H1 (cell line): ENCODE data around the gene PDCD6IP. TPM values are rescaled to one million over a fixed set of nuclear protein-coding genes. Genes with fewer than 3 reads are reported as not detected.

Experiments used
- CTCF ChIA-PET: fragments of 300-600 bp; sonication (Branson Sonifier 250); formaldehyde crosslinking; loops from one replicate; lab custom pipeline; 2021; ENCODE audit not compliant: partially characterized antibody; lab: Charles Lee
- POLR2A ChIA-PET: fragments of 300-600 bp; sonication (Branson Sonifier 250); formaldehyde crosslinking; loops from one replicate; lab custom pipeline; 2021; ENCODE audit warnings: inconsistent platforms; ENCODE audit not compliant: partially characterized antibody; lab: Charles Lee
- DNase-seq, 2 experiments: peaks; one replicate each; pipeline versions ENCODE4 v3.0.0 to v3.0.0-alpha.2; 2010 to 2022; ENCODE audit warnings: low spot score in 2 of 2, low read depth in 1 of 2, mixed read lengths in 1 of 2
- FAIRE-seq: peaks from 2 replicates; lab custom pipeline; 2011; peaks lifted over from hg19 to GRCh38; lab: Jason Lieb, UNC
- H2AFZ ChIP-seq: 2 replicates; pipeline ENCODE4 v1.8.1; 2012; ENCODE audit warnings: low read length, inconsistent platforms
- H2AK5ac ChIP-seq: 2 replicates; pipeline ENCODE4 v1.6.1; 2013; ENCODE audit warnings: low read depth, low read length
- H2BK120ac ChIP-seq: replicated peaks from 2 replicates; pipeline ENCODE3; 2013; ENCODE audit warnings: low read depth, low read length, inconsistent platforms
- H2BK12ac ChIP-seq: 2 replicates; pipeline ENCODE4 v1.6.1; 2013; ENCODE audit warnings: low read depth, low read length
- H2BK15ac ChIP-seq: 2 replicates; pipeline ENCODE4 v1.6.1; 2013; ENCODE audit warnings: low read length
- H2BK20ac ChIP-seq: 2 replicates; pipeline ENCODE4 v1.6.1; 2013; ENCODE audit warnings: low read length
- H2BK5ac ChIP-seq: 2 replicates; pipeline ENCODE4 v1.6.1; 2013; ENCODE audit warnings: low read depth, low read length
- H3K14ac ChIP-seq: 2 replicates; pipeline ENCODE4 v1.6.1; 2013; ENCODE audit warnings: inconsistent platforms; ENCODE audit not compliant: insufficient read length
- H3K18ac ChIP-seq: 2 replicates; pipeline ENCODE4 v1.6.1; 2013; ENCODE audit warnings: low read length; ENCODE audit errors: extremely low read depth
- H3K23ac ChIP-seq: 2 replicates; pipeline ENCODE4 v1.6.1; 2013; ENCODE audit warnings: inconsistent platforms; ENCODE audit not compliant: insufficient read length
- H3K23me2 ChIP-seq: 2 replicates; pipeline ENCODE4 v1.6.1; 2013; ENCODE audit warnings: low read depth, low read length
- H3K27ac ChIP-seq: 2 replicates; pipeline ENCODE4 v1.6.1; 2011; ENCODE audit warnings: low read depth, low read length, inconsistent platforms
- H3K27me3 ChIP-seq, 4 experiments: replicated peaks in 1 of 4; 1 replicate in 1 of 4; 2 replicates in 3 of 4; pipeline versions ENCODE4 v1.6.1 to v1.8.1; 2011 to 2013; ENCODE audit warnings: low read length in 3 of 4, mild to moderate bottlenecking in 3 of 4, inconsistent platforms in 2 of 4, mixed read lengths in 2 of 4, moderate library complexity in 1 of 4; ENCODE audit not compliant: control insufficient read depth in 3 of 4, insufficient read depth in 3 of 4; ENCODE audit errors: extremely low read depth in 1 of 4
- H3K36me3 ChIP-seq, 4 experiments: 2 replicates each; pipeline versions ENCODE4 v1.6.1 to v1.8.1; 2011 to 2013; ENCODE audit warnings: mild to moderate bottlenecking in 4 of 4, low read length in 3 of 4, moderate library complexity in 2 of 4, control low read depth in 1 of 4, inconsistent platforms in 1 of 4; ENCODE audit not compliant: insufficient read depth in 4 of 4, control insufficient read depth in 2 of 4
- H3K4ac ChIP-seq: replicated peaks from 2 replicates; pipeline ENCODE3; 2013; ENCODE audit warnings: low read length, low read depth, mixed read lengths, inconsistent platforms; ENCODE audit not compliant: insufficient read length
- H3K4me1 ChIP-seq, 4 experiments: replicated peaks in 1 of 4; 1 replicate in 1 of 4; 2 replicates in 3 of 4; pipeline versions ENCODE4 v1.6.1 to v1.8.1; 2011 to 2013; ENCODE audit warnings: low read length in 3 of 4, inconsistent platforms in 2 of 4, mixed read lengths in 1 of 4; ENCODE audit not compliant: insufficient read depth in 4 of 4, control insufficient read depth in 3 of 4
- H3K4me2 ChIP-seq, 2 experiments: 2 replicates each; pipeline versions ENCODE4 v1.6.1 to v1.8.1; 2011 to 2013; ENCODE audit warnings: low read depth in 2 of 2, low read length in 2 of 2, control low read depth in 1 of 2, inconsistent platforms in 1 of 2, mild to moderate bottlenecking in 1 of 2; ENCODE audit not compliant: insufficient read depth in 1 of 2
- H3K4me3 ChIP-seq, 4 experiments: fragments of 200-600, 300-600 bp in 1 of 4; sonication (generic), shearing (Covaris generic), sonication (Bioruptor Twin) in 1 of 4; 2 replicates each; pipeline versions ENCODE4 v1.5.1 to v1.8.1; 2011 to 2016; ENCODE audit warnings: low read length in 4 of 4, low read depth in 3 of 4, control low read depth in 2 of 4, inconsistent platforms in 2 of 4, mild to moderate bottlenecking in 2 of 4, mixed read lengths in 1 of 4, moderate library complexity in 1 of 4; ENCODE audit not compliant: insufficient read depth in 2 of 4; ENCODE audit errors: extremely low read depth in 1 of 4
- H3K56ac ChIP-seq: replicated peaks from 2 replicates; pipeline ENCODE3; 2013; ENCODE audit warnings: low read depth, mild to moderate bottlenecking, mixed read lengths, low read length, inconsistent platforms; ENCODE audit not compliant: insufficient read length
- H3K79me1 ChIP-seq: 2 replicates; pipeline ENCODE4 v1.6.1; 2013; ENCODE audit warnings: low read depth, low read length, control low read depth
- H3K79me2 ChIP-seq, 2 experiments: 2 replicates each; pipeline versions ENCODE4 v1.6.1 to v1.8.1; 2012 to 2013; ENCODE audit warnings: low read length in 2 of 2, mild to moderate bottlenecking in 2 of 2, inconsistent platforms in 1 of 2; ENCODE audit not compliant: insufficient read depth in 2 of 2, control insufficient read depth in 1 of 2
- H3K9ac ChIP-seq, 4 experiments: replicated peaks in 1 of 4; 1 replicate in 1 of 4; 2 replicates in 3 of 4; pipeline versions ENCODE4 v1.6.1 to v1.8.1; 2011 to 2013; ENCODE audit warnings: low read depth in 3 of 4, low read length in 3 of 4, control low read depth in 2 of 4, mild to moderate bottlenecking in 2 of 4, moderate library complexity in 2 of 4, inconsistent platforms in 1 of 4; ENCODE audit errors: extremely low read depth in 1 of 4
- H3K9me3 ChIP-seq, 2 experiments: 2 replicates each; pipeline versions ENCODE4 v1.6.1 to v1.8.1; 2012 to 2013; ENCODE audit warnings: mild to moderate bottlenecking in 2 of 2, moderate library complexity in 2 of 2, control low read depth in 1 of 2, inconsistent platforms in 1 of 2, low read depth in 1 of 2, low read length in 1 of 2, mixed read lengths in 1 of 2; ENCODE audit not compliant: insufficient read depth in 2 of 2
- H4K20me1 ChIP-seq, 2 experiments: replicated peaks in 1 of 2; 2 replicates each; pipeline versions ENCODE3 to v1.8.1; 2011 to 2013; ENCODE audit warnings: inconsistent platforms in 2 of 2, low read length in 2 of 2, mild to moderate bottlenecking in 1 of 2; ENCODE audit not compliant: insufficient read depth in 2 of 2, control insufficient read depth in 1 of 2
- H4K5ac ChIP-seq: 2 replicates; pipeline ENCODE4 v1.6.1; 2013; ENCODE audit warnings: low read length, low read depth, mixed read lengths, inconsistent platforms; ENCODE audit not compliant: insufficient read length
- H4K8ac ChIP-seq: 2 replicates; pipeline ENCODE4 v1.8.0; 2013; ENCODE audit warnings: mild to moderate bottlenecking, moderate library complexity, low read length, inconsistent platforms; ENCODE audit not compliant: insufficient read depth; ENCODE audit errors: extremely low read depth
- H4K91ac ChIP-seq: replicated peaks from 2 replicates; pipeline ENCODE3; 2013; ENCODE audit warnings: low read length, mixed read lengths, inconsistent platforms; ENCODE audit not compliant: insufficient read length
- ASH2L ChIP-seq: fragments of 200-600, 300-600 bp; sonication (generic); IDR thresholded peaks from one replicate; pipeline ENCODE4 v1.7.1; 2017; ENCODE audit warnings: low read length
- BACH1 ChIP-seq: IDR thresholded peaks from 2 replicates; pipeline ENCODE4 v1.6.1; 2012; ENCODE audit warnings: low read length, improper control_type of control experiment
- NRF1 ChIP-seq: IDR thresholded peaks from 2 replicates; pipeline ENCODE4 v1.6.1; 2011; ENCODE audit warnings: mild to moderate bottlenecking, low read depth, low read length, improper control_type of control experiment
- POLR2AphosphoS5 ChIP-seq: IDR thresholded peaks from 2 replicates; pipeline ENCODE4 v1.6.1; 2011; ENCODE audit warnings: low read depth, low read length
- RNF2 ChIP-seq: fragments of 200-900, 300-1000 bp; sonication (generic); IDR thresholded peaks from 2 replicates; pipeline ENCODE4 v1.7.1; 2016; ENCODE audit warnings: borderline replicate concordance, low read depth, mild to moderate bottlenecking, antibody characterized with exemption, low read length; ENCODE audit not compliant: poor library complexity, severe bottlenecking; ENCODE audit errors: missing control alignments
- RXRA ChIP-seq: IDR thresholded peaks from 2 replicates; pipeline ENCODE4 v1.6.1; 2011; ENCODE audit warnings: low read depth, mild to moderate bottlenecking, low read length, moderate library complexity; ENCODE audit not compliant: insufficient read depth
- TCF12 ChIP-seq: IDR thresholded peaks from 2 replicates; pipeline ENCODE4 v1.6.1; 2011; ENCODE audit warnings: low read depth, mild to moderate bottlenecking, low read length
- TEAD4 ChIP-seq: IDR thresholded peaks from 2 replicates; pipeline ENCODE4 v1.6.1; 2012; ENCODE audit warnings: low read depth, low read length, inconsistent platforms, mixed read lengths
- WGBS, 2 experiments: shearing (Covaris generic) in 1 of 2; methylation state at CpG; one replicate each; pipeline versions ENCODE4 v1.1.6 to v1.1.7; 2013 to 2015; ENCODE audit warnings: low lambda C conversion rate in 2 of 2, mixed read lengths in 2 of 2, inconsistent platforms in 1 of 2, low coverage in 1 of 2, missing lambda C conversion rate in 1 of 2; ENCODE audit not compliant: insufficient replicate concordance in 2 of 2, insufficient coverage in 1 of 2, insufficient read length in 1 of 2; ENCODE audit errors: extremely low coverage in 1 of 2, missing lambda C conversion rate in 1 of 2; 5-methylcytosine and 5-hydroxymethylcytosine counted together
- polyA plus RNA-seq, 7 experiments: library from polyadenylated mRNA; depleted of rRNA in 3 of 7; stranded (reverse) in 5 of 7; unstranded in 2 of 7; fragments of >200 nt in 5 of 7; fragments of 200-250 nt in 2 of 7; gene quantifications; 1 replicate in 5 of 7; 2 replicates in 1 of 7; 4 replicates in 1 of 7; pipeline versions ENCODE4 v1.2.1 to v1.2.3, GENCODE V29; 2011 to 2013; ENCODE audit warnings: missing spikeins in 2 of 7, mixed read lengths in 2 of 7
- total RNA-seq: library from RNA; stranded (reverse); fragmentation: NEBNext Ultra II Directional; extraction: Animal tissue kit (Norgen Biotek cat#: 25700); gene quantifications from 2 replicates; pipeline ENCODE4 v1.2.1, GENCODE V29; 2021

The PDCD6IP gene
- total and polyA plus RNA-seq, 2 of the 8 experiments (the other 6 are each of a cell fraction or from before 2014, with no cell fraction given) = 61.7 to 155 TPM

- no peak overlapping the region for H3K4me2 ChIP-seq
- CTCF ChIA-PET = interaction anchor here (0.5 to 2.1 kb wide), 5 partner anchors 9 to 185 kb away, joined by 3 to 6 read pairs (median 3); partner anchors contain the start of gene PDCD6IP
These were observed 8.3 kb upstream of the PDCD6IP start for GRCh38 chr3:33790091-33790490.

More at GRCh38 chr3:33790091-33790490, 8.3 kb upstream of the PDCD6IP start:
- Histone ChIP-seq H3K23ac (no peak overlapping the region), H3K27me3 (no peaks in the 10 kb centered on the region), H2BK15ac (no peak overlapping the region), H2BK120ac (no peak overlapping the region), H3K56ac (no peak overlapping the region), H4K5ac (no peak overlapping the region), H3K14ac (no peak overlapping the region), H3K4me1 (peaks cover 1 to 12% (median 6%) of the 10 kb centered on the region in 4 experiments; a peak in 6 of 7 replicates), H4K91ac (no peak overlapping the region), H3K79me2 (no peaks in the 10 kb centered on the region), H2BK20ac (no peak overlapping the region), H4K20me1 (no peaks in the 10 kb centered on the region), H3K36me3 (no peaks in the 10 kb centered on the region), H4K8ac (no peak overlapping the region), H3K9ac (no peak overlapping the region), H3K27ac (no peak overlapping the region), H2BK12ac (no peak overlapping the region), H3K23me2 (no peaks in the 10 kb centered on the region; the same call in 1 of the 2 replicates), H3K18ac (no peak overlapping the region), H2BK5ac (no peak overlapping the region), H3K9me3 (no peaks in the 10 kb centered on the region), H3K79me1 (no peaks in the 10 kb centered on the region), H2AK5ac (no peak overlapping the region)
- POLR2A ChIA-PET = interaction anchor here (2.3 kb wide), 1 partner anchor 8 kb away, joined by 9 read pairs; the partner anchor contains the start of gene PDCD6IP
- no peak for DNase-seq
- no peak for TF ChIP-seq POLR2AphosphoS5
- TF ChIP-seq RNF2 = no peak
- no peak for TF ChIP-seq TCF12
- no peak for TF ChIP-seq BACH1
- TF ChIP-seq RXRA = no peak
- TF ChIP-seq ASH2L = no peak
- TF ChIP-seq TEAD4 = no peak
- no peak for TF ChIP-seq NRF1
- TF ChIP-seq, all 59 proteins: peak for 0
- Histone ChIP-seq H3K4ac (no peak overlapping the region), H2AFZ (no peak overlapping the region), H3K4me3 (no peak overlapping the region)
- FAIRE-seq = no peak
- whole genome bisulfite sequencing, 2 experiments = 100% methylated on average over 1 of the region's 3 CpGs; no CpG with 5 or more reads in 1 of the 2 experiments
